ENCODE measurements around the gene PNMA8A. TPM values are rescaled to one million over a fixed set of nuclear protein-coding genes. Genes with fewer than 3 reads are reported as not detected.

Gene PNMA8A
- total RNA-seq, 1 experiment from 2014 or later = not detected

DNA sequence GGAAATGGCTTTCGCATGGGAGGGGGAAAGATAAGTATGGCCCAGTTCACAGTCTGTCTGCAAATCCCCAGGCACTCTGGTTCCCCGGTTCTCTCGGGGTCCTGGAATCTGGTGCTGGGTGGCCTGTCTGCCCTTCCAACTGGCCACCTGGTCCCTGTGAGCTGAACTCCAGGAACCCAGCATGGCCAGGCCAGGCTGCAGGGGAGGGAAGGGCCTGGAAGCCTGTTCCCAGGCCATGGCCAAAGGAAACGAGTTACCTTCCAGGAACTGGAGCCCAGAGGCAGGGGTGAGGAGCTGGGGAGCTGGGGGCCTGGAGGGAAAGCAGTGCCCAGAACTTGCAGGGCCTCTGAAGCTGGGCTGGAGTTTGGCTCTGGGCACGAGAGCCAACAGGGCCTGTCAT is 23.5 kb downstream of the PNMA8A start:
- H3K9me3 ChIP-seq (ENCODE audit: control insufficient read depth in 1 of 2, insufficient read depth in 1 of 2, low read depth in 1 of 2, low read length in 2 of 2) = no peaks in the 10 kb centered on the region
- DNase-seq (ENCODE audit: low read depth, low spot score) = no peak
- CTCF ChIA-PET = no interaction called here
- no peak for ATAC-seq
- no peaks in the 10 kb centered on the region for H3K27me3 ChIP-seq (ENCODE audit: insufficient read depth, low read length)
- no peak overlapping the region for H3K27ac ChIP-seq (ENCODE audit: low read depth, low read length)
- no peak for TF ChIP-seq EZH2phosphoT487 (IDR thresholded peaks at IDR 0.05; ENCODE audit: borderline replicate concordance)
- no peak for TF ChIP-seq JUND (IDR thresholded peaks at IDR 0.05)
- no peak for TF ChIP-seq EZH2 (IDR thresholded peaks at IDR 0.05)
- TF ChIP-seq, protein P1, sequence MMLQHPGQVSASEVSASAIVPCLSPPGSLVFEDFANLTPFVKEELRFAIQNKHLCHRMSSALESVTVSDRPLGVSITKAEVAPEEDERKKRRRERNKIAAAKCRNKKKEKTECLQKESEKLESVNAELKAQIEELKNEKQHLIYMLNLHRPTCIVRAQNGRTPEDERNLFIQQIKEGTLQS (IDR thresholded peaks at IDR 0.05) = no peak
- TF ChIP-seq CEBPB (IDR thresholded peaks at IDR 0.05; ENCODE audit: low read depth) = no peak
- no peak for TF ChIP-seq SP1 (IDR thresholded peaks at IDR 0.05; ENCODE audit: low read depth)
- no peak for TF ChIP-seq FOSL1 (IDR thresholded peaks at IDR 0.05; ENCODE audit: low read depth)
- no peak for TF ChIP-seq EGR1 (IDR thresholded peaks at IDR 0.05; ENCODE audit: low read depth)
- TF ChIP-seq POLR2A (IDR thresholded peaks at IDR 0.05; ENCODE audit: borderline replicate concordance, extremely low read depth, insufficient read depth, insufficient read length) = no peak
- RAD21 ChIA-PET (ENCODE audit: low non-redundant PET in 1 of 2, low total read pairs in 2 of 2, uncharacterized antibody in 2 of 2, unreplicated experiment in 2 of 2) = no interaction called here
- no peak overlapping the region for H2AFZ ChIP-seq (ENCODE audit: low read depth, low read length, poor library complexity, severe bottlenecking)
- no TSS peak for BruUV-seq (replicated peaks)
- no peak overlapping the region for H3K4me3 ChIP-seq (replicated peaks in 1 of 2; ENCODE audit: low read depth in 1 of 2, low read length in 2 of 2)
- POLR2A ChIA-PET = no interaction called here
- peaks cover 3 to 5% of the 10 kb centered on the region in 2 experiments; a peak in 3 of 4 replicates for H3K4me1 ChIP-seq (ENCODE audit: control insufficient read depth in 1 of 2, insufficient read depth in 2 of 2, low read length in 2 of 2)
- no peaks in the 10 kb centered on the region for H4K20me1 ChIP-seq (ENCODE audit: insufficient read depth)
- intact Hi-C loops (cut with micrococcal nuclease) = no loop called here
- H3K9ac ChIP-seq (ENCODE audit: low read length) = no peak overlapping the region
- no peaks in the 10 kb centered on the region for H3K9me2 ChIP-seq (ENCODE audit: insufficient read depth)
- no peaks in the 10 kb centered on the region for H3K79me2 ChIP-seq (ENCODE audit: insufficient read depth, low read length)
- no peak overlapping the region for H3K4me2 ChIP-seq (ENCODE audit: low read length)
- no peaks in the 10 kb centered on the region for H3K36me3 ChIP-seq (ENCODE audit: control insufficient read depth in 1 of 2, insufficient read depth in 2 of 2, low read length in 2 of 2)

DNA sequence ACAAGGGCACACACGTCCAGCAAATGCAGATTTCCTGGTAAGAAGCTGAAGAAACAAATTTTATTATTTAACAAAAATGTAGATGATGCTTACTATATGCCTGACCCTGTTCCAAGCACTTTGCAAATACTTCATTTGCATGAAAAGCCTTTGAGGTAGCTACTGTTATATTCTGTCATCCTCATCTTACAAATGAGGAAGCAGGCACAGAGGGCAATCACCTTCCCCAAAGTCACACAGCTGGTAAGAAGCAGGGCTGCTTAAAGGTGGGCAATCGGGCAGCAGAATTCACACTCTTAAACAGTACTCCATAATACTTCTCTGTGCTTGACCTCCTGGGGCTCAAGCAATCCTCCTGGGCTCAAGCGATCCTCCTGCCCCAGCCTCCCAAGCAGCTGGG is 24.4 kb downstream of the PNMA8A start:
- Histone ChIP-seq H3K27me3 (ENCODE audit: insufficient read depth, low read length) (no peaks in the 10 kb centered on the region), H3K4me2 (ENCODE audit: low read length) (no peak overlapping the region), H2AFZ (ENCODE audit: low read depth, low read length, poor library complexity, severe bottlenecking) (no peak overlapping the region), H3K79me2 (ENCODE audit: insufficient read depth, low read length) (no peaks in the 10 kb centered on the region), H3K27ac (ENCODE audit: low read depth, low read length) (no peak overlapping the region), H3K4me1 (ENCODE audit: control insufficient read depth in 1 of 2, insufficient read depth in 2 of 2, low read length in 2 of 2) (peaks cover 3 to 6% of the 10 kb centered on the region in 2 experiments; a peak in 3 of 4 replicates), H4K20me1 (ENCODE audit: insufficient read depth) (no peaks in the 10 kb centered on the region), H3K4me3 (replicated peaks in 1 of 2; ENCODE audit: low read depth in 1 of 2, low read length in 2 of 2) (no peak overlapping the region), H3K36me3 (ENCODE audit: control insufficient read depth in 1 of 2, insufficient read depth in 2 of 2, low read length in 2 of 2) (no peaks in the 10 kb centered on the region), H3K9me3 (ENCODE audit: control insufficient read depth in 1 of 2, insufficient read depth in 1 of 2, low read depth in 1 of 2, low read length in 2 of 2) (no peaks in the 10 kb centered on the region), H3K9ac (ENCODE audit: low read length) (no peak overlapping the region), H3K9me2 (ENCODE audit: insufficient read depth) (no peaks in the 10 kb centered on the region)
- POLR2A ChIA-PET = no interaction called here
- intact Hi-C loops (cut with micrococcal nuclease) = no loop called here
- ATAC-seq = no peak
- RAD21 ChIA-PET (ENCODE audit: low non-redundant PET in 1 of 2, low total read pairs in 2 of 2, uncharacterized antibody in 2 of 2, unreplicated experiment in 2 of 2) = no interaction called here
- CTCF ChIA-PET = no interaction called here
- BruUV-seq (replicated peaks) = no TSS peak
- no peak for DNase-seq (ENCODE audit: low read depth, low spot score)
- TF ChIP-seq EZH2 (IDR thresholded peaks at IDR 0.05) (no peak), TCF7L2 (IDR thresholded peaks at IDR 0.05; ENCODE audit: borderline replicate concordance, extremely low read depth, insufficient read depth, insufficient read length) (no peak), ELF1 (IDR thresholded peaks at IDR 0.05; ENCODE audit: borderline replicate concordance, low read depth) (no peak), YY1 (IDR thresholded peaks at IDR 0.05; ENCODE audit: extremely low read depth, insufficient replicate concordance, low read depth, low read length) (no peak), FOSL1 (IDR thresholded peaks at IDR 0.05; ENCODE audit: low read depth) (no peak), ZNF274 (IDR thresholded peaks at IDR 0.05; ENCODE audit: low read depth, low read length) (no peak), EZH2phosphoT487 (IDR thresholded peaks at IDR 0.05; ENCODE audit: borderline replicate concordance) (no peak), ZFX (IDR thresholded peaks at IDR 0.05) (no peak), RAD21 (IDR thresholded peaks at IDR 0.05; ENCODE audit: low read depth) (no peak), EGR1 (IDR thresholded peaks at IDR 0.05; ENCODE audit: low read depth) (no peak), CBX3 (IDR thresholded peaks at IDR 0.05; ENCODE audit: low read depth) (no peak), POLR2A (IDR thresholded peaks at IDR 0.05; ENCODE audit: borderline replicate concordance, extremely low read depth, insufficient read depth, insufficient read length) (no peak)
- TF ChIP-seq, protein P2, sequence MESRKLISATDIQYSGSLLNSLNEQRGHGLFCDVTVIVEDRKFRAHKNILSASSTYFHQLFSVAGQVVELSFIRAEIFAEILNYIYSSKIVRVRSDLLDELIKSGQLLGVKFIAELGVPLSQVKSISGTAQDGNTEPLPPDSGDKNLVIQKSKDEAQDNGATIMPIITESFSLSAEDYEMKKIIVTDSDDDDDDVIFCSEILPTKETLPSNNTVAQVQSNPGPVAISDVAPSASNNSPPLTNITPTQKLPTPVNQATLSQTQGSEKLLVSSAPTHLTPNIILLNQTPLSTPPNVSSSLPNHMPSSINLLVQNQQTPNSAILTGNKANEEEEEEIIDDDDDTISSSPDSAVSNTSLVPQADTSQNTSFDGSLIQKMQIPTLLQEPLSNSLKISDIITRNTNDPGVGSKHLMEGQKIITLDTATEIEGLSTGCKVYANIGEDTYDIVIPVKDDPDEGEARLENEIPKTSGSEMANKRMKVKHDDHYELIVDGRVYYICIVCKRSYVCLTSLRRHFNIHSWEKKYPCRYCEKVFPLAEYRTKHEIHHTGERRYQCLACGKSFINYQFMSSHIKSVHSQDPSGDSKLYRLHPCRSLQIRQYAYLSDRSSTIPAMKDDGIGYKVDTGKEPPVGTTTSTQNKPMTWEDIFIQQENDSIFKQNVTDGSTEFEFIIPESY (IDR thresholded peaks at IDR 0.05; ENCODE audit: extremely low read depth, insufficient replicate concordance, low read length) = no peak
- TF ChIP-seq, protein P3, sequence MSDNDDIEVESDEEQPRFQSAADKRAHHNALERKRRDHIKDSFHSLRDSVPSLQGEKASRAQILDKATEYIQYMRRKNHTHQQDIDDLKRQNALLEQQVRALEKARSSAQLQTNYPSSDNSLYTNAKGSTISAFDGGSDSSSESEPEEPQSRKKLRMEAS (IDR thresholded peaks at IDR 0.05) = no peak
- TF ChIP-seq, protein P1 (IDR thresholded peaks at IDR 0.05) = no peak
